ENCODE results near the gene RALA. TPM values are rescaled to one million over a fixed set of nuclear protein-coding genes. Genes with fewer than 3 reads are reported as not detected.

RALA gene
- total and polyA plus RNA-seq, 3 donors from 2014 or later = 13.6 to 27.9 (median 15.9) TPM

DNA sequence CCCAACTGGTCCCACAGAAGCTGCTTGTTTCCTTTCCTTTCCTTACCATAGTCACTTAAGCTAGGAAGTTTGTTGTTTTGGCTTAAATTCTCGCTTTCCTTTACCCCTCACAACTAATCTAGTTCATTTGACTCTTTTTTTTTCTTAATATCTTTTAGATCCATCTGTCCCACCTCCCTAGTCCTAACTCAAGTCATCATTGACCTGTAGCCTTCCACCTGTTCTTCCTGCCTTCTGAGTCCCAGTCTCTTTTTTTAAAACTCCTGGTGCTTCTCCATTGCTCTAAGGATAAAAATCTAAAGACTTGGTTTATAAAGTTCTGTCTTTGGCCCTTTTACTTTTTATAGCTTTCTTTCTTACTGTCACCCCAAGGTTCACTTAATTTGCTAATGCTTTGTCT is 47.6 kb downstream of the RALA start:
- intact Hi-C loops (cut with DNase I; ENCODE audit: low total_unique reads) = no loop called here
- Histone ChIP-seq H3K27me3 (no peaks in the 10 kb centered on the region), H3K27ac (no peak overlapping the region), H3K4me3 (no peak overlapping the region), H3K36me3 (ENCODE audit: low read depth, missing control alignments) (no peaks in the 10 kb centered on the region), H3K4me1 (no peaks in the 10 kb centered on the region), H3K9me3 (no peaks in the 10 kb centered on the region)
- no peak for DNase-seq
- no peak for TF ChIP-seq POLR2A (IDR thresholded peaks at IDR 0.05)
- TF ChIP-seq, protein P1, sequence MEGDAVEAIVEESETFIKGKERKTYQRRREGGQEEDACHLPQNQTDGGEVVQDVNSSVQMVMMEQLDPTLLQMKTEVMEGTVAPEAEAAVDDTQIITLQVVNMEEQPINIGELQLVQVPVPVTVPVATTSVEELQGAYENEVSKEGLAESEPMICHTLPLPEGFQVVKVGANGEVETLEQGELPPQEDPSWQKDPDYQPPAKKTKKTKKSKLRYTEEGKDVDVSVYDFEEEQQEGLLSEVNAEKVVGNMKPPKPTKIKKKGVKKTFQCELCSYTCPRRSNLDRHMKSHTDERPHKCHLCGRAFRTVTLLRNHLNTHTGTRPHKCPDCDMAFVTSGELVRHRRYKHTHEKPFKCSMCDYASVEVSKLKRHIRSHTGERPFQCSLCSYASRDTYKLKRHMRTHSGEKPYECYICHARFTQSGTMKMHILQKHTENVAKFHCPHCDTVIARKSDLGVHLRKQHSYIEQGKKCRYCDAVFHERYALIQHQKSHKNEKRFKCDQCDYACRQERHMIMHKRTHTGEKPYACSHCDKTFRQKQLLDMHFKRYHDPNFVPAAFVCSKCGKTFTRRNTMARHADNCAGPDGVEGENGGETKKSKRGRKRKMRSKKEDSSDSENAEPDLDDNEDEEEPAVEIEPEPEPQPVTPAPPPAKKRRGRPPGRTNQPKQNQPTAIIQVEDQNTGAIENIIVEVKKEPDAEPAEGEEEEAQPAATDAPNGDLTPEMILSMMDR (IDR thresholded peaks at IDR 0.05) = no peak
- 22 to 97% methylated on average over 1 of the region's 1 CpG for WGBS, 2 donors

DNA sequence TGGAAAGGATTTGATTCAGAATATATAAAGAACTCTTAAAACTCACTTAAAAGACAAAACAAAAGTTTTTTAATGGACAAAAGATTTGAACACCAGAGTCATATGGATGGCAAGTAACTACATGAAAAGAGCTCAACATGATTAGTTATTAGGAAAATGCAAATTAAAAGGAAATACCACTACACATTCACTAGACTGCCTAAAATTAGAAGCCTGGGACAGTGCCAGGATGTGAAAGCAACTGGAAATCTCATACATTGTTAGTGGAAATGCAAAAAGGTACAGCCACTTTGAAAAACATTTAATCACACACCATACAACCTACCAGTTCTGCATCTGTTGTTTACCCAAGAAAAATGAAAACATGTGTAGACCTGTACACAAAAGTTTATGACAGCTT is 48.8 kb downstream of the RALA start:
- no peaks in the 10 kb centered on the region for H3K9me3 ChIP-seq
- intact Hi-C loops (cut with DNase I; ENCODE audit: low total_unique reads) = no loop called here
- TF ChIP-seq, protein P1 (IDR thresholded peaks at IDR 0.05) = no peak
- TF ChIP-seq POLR2A (IDR thresholded peaks at IDR 0.05) = no peak
- H3K4me3 ChIP-seq = no peak overlapping the region
- H3K36me3 ChIP-seq (ENCODE audit: low read depth, missing control alignments) = no peaks in the 10 kb centered on the region
- no peaks in the 10 kb centered on the region for H3K27me3 ChIP-seq
- H3K27ac ChIP-seq = no peak overlapping the region
- H3K4me1 ChIP-seq = no peaks in the 10 kb centered on the region
- no peak for DNase-seq

DNA sequence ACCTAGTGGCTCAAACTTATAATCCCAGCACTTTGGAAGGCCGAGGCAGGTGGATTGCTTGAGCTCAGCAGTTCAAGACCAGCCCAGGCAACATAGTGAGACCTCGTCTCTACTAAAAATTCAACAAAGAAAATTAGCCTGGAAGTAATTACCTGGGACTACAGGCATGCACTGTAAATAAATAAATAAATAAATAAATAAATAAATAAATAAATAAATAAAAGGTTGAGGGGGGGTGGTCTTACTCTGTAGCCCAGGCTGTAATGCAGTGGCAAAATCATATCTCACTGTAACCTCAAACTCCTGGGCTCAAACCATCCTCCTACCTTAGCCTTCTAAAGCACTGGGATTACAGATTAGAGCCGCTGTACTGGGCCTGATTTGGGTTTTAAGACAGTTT is 50.5 kb downstream of the RALA start:
- intact Hi-C loops (cut with DNase I; ENCODE audit: low total_unique reads) = no loop called here
- 94 to 96% methylated on average over 3 of the region's 3 CpGs for WGBS, 2 donors

DNA sequence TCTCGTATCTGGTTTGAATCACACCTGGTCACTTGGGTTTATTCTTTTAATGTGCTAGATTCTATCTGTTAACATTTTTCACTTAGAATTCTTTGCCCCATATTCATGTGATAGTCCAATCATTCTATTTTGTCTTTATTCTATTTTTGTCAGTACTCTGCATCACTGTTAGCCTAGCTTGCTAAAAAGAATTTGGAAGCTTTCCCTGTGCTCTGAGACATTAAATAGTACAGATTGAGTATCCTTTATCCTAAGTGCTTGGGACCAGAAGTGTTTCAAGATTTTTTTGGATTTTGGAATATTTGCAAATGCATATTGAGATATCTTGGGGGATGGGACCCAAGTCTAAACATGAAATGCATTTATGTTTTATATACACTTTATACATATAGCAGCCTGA is 51.0 kb downstream of the RALA start:
- 75 to 79% methylated on average over 1 of the region's 1 CpG for whole genome bisulfite sequencing, 2 donors
- Histone ChIP-seq H3K4me3 (no peak overlapping the region), H3K36me3 (ENCODE audit: low read depth, missing control alignments) (no peaks in the 10 kb centered on the region), H3K27me3 (no peaks in the 10 kb centered on the region), H3K9me3 (no peaks in the 10 kb centered on the region), H3K4me1 (no peaks in the 10 kb centered on the region), H3K27ac (no peak overlapping the region)
- no peak for TF ChIP-seq POLR2A (IDR thresholded peaks at IDR 0.05)
- TF ChIP-seq, protein P1 (IDR thresholded peaks at IDR 0.05) = no peak
- DNase-seq = no peak
- intact Hi-C loops (cut with DNase I; ENCODE audit: low total_unique reads) = no loop called here

More for the DNA sequence above, 50.5 kb downstream of the RALA start:
- H3K9me3 ChIP-seq = no peaks in the 10 kb centered on the region
- H3K36me3 ChIP-seq (ENCODE audit: low read depth, missing control alignments) = no peaks in the 10 kb centered on the region
- DNase-seq = no peak
- no peaks in the 10 kb centered on the region for H3K4me1 ChIP-seq
- H3K27ac ChIP-seq = no peak overlapping the region
- H3K27me3 ChIP-seq = no peaks in the 10 kb centered on the region
- TF ChIP-seq, protein P1 (IDR thresholded peaks at IDR 0.05) = no peak
- TF ChIP-seq POLR2A (IDR thresholded peaks at IDR 0.05) = no peak
- no peak overlapping the region for H3K4me3 ChIP-seq

DNA sequence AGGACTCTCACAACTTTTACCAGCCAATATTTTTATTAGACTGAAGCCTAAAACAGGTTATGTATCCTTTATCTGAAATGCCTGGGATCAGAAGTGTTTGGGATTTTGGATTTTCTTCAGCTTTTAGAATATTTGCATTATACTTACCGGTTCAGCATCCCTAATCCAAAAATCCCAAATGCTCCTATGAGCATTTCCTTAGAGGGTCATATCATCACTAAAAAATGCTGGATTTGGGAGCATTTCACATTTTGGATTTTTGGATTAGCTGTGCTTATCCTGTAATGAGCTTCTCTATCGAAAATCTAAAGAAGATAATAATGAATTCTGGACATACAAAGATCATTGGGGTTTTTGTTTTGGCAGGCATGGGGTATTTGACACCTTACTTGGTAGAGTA is 53.0 kb downstream of the RALA start:
- TF ChIP-seq POLR2A (IDR thresholded peaks at IDR 0.05) = no peak
- TF ChIP-seq, protein P1 (IDR thresholded peaks at IDR 0.05) = no peak
- no peaks in the 10 kb centered on the region for H3K36me3 ChIP-seq (ENCODE audit: low read depth, missing control alignments)
- H3K27me3 ChIP-seq = no peaks in the 10 kb centered on the region
- no peak overlapping the region for H3K4me3 ChIP-seq
- DNase-seq = no peak
- H3K27ac ChIP-seq = no peak overlapping the region
- intact Hi-C loops (cut with DNase I; ENCODE audit: low total_unique reads) = no loop called here
- WGBS, 2 donors = 87 to 96% methylated on average over 2 of the region's 2 CpGs
- H3K4me1 ChIP-seq = no peaks in the 10 kb centered on the region
- H3K9me3 ChIP-seq = no peaks in the 10 kb centered on the region

Data from testis (tissue), 3 donors.